Measurements from ENCODE around the gene XPNPEP1. TPM values are rescaled to one million over a fixed set of nuclear protein-coding genes. Genes with fewer than 3 reads are reported as not detected.

The XPNPEP1 gene
- total RNA-seq, 1 experiment from 2014 or later = 71.3 TPM

- no peaks in the 10 kb centered on the region for H3K9me3 ChIP-seq (ENCODE audit: control insufficient read depth, low read depth, low read length)
- H3K9me3 Mint-ChIP-seq = no peaks in the 10 kb centered on the region; a peak in 1 of 5 replicates
- no peak overlapping the region for H4K5ac ChIP-seq (ENCODE audit: insufficient read length, low read depth, low read length)
- H3K14ac ChIP-seq (ENCODE audit: insufficient read depth, low read length) = no peak overlapping the region
- no peak overlapping the region for H2BK15ac ChIP-seq (ENCODE audit: low read depth, low read length)
- no peak overlapping the region for H3K56ac ChIP-seq (ENCODE audit: insufficient read length, low read depth, low read length)
- H3K27me3 Mint-ChIP-seq (ENCODE audit: low read depth) = no peaks in the 10 kb centered on the region
- no peak overlapping the region for H2BK120ac ChIP-seq (ENCODE audit: low read depth, low read length, poor library complexity, severe bottlenecking)
- no peak overlapping the region for H3K4me3 Mint-ChIP-seq
- H4K20me1 ChIP-seq (ENCODE audit: control insufficient read depth, insufficient read depth, insufficient read length) = no peaks in the 10 kb centered on the region
- no peak overlapping the region for H2BK5ac ChIP-seq (ENCODE audit: insufficient read length, low read length)
- H2AK5ac ChIP-seq (ENCODE audit: insufficient read length, low read length) = no peak overlapping the region
- TF ChIP-seq CTCF (conservative IDR thresholded peaks at IDR 0.05) = no peak
- no peak overlapping the region for H3K23ac ChIP-seq (ENCODE audit: insufficient read length, low read depth, low read length)
- H3K27me3 ChIP-seq (ENCODE audit: insufficient read depth, low read length) = no peaks in the 10 kb centered on the region
- no peak for DNase-seq
- no CpG with 5 or more reads among the region's 2 CpGs for WGBS (ENCODE audit: extremely low coverage, insufficient read length, low lambda C conversion rate)
- H3K79me2 ChIP-seq (ENCODE audit: insufficient read depth, low read length) = 0 out of 2 replicates have a peak, but pooled peaks cover 1% of the 10 kb centered on the region
- no peaks in the 10 kb centered on the region for H3K23me2 ChIP-seq (ENCODE audit: insufficient read length, low read depth, low read length, poor library complexity, severe bottlenecking)
- H3K4ac ChIP-seq (ENCODE audit: low read depth, low read length) = no peak overlapping the region
- no peaks in the 10 kb centered on the region for H3K79me1 ChIP-seq (ENCODE audit: insufficient read depth, low read depth, low read length, poor library complexity, severe bottlenecking)
- H3K36me3 Mint-ChIP-seq (ENCODE audit: insufficient read depth in 1 of 3, low read depth in 3 of 3) = peaks cover 0 to 13% (median 6%) of the 10 kb centered on the region in 3 experiments; a peak in 4 of 7 replicates
- H4K8ac ChIP-seq (replicated peaks; ENCODE audit: insufficient read length, low read depth, low read length) = no peak overlapping the region
- peaks cover 30 to 38% of the 10 kb centered on the region in 2 experiments for H3K4me1 Mint-ChIP-seq
- no peak overlapping the region for H4K91ac ChIP-seq (ENCODE audit: insufficient read length, low read depth, low read length)
- no peak overlapping the region for H3K9ac ChIP-seq (ENCODE audit: extremely low read depth, insufficient read length, low read length)
- no peak overlapping the region for H3K18ac ChIP-seq (ENCODE audit: insufficient read length, low read depth, low read length)
- no peaks in the 10 kb centered on the region; the same call in 1 of the 2 replicates for H3K4me1 ChIP-seq (ENCODE audit: insufficient read depth, low read length)
- H2BK20ac ChIP-seq (ENCODE audit: low read depth, low read length, poor library complexity, severe bottlenecking) = no peak overlapping the region
- no peak overlapping the region for H2BK12ac ChIP-seq (ENCODE audit: insufficient read length, low read depth, low read length)
- H3K27ac ChIP-seq (ENCODE audit: insufficient read length, low read depth, low read length) = no peak overlapping the region
- H3K4me2 ChIP-seq (ENCODE audit: insufficient read depth, insufficient read length, low read length) = no peak overlapping the region
- H3T11ph ChIP-seq (ENCODE audit: low read length) = no peak overlapping the region
- no peak overlapping the region for H2AFZ ChIP-seq (ENCODE audit: low read length)
- 0 out of 7 replicates have a peak overlapping the region, but pooled peaks of 1 of the 3 experiments have one; percentile 0 for H3K27ac Mint-ChIP-seq
Observed at GRCh38 chr10:109915566-109915965, 7.7 kb downstream of the XPNPEP1 start.

All from H9 (cell line).